IMR-90 (cell line): ENCODE results near the gene LCE2A. TPM values are rescaled to one million over a fixed set of nuclear protein-coding genes. Genes with fewer than 3 reads are reported as not detected.
A peak's percentile ranks its signal among the peaks of the same experiment; 100 is the strongest.

Experiments used
- ATAC-seq: fragments of 200-7000 bp; cut with Tn5 transposase; 2 replicates; pipeline ENCODE4 v1.9.1; 2020; ENCODE audit warnings: low read depth, mild to moderate bottlenecking, moderate library complexity
- BruUV-seq: library from RNA; stranded (reverse); fragments of 400-500 nt; replicated peaks from 2 replicates; lab custom pipeline; 2021; lab: Mats Ljungman, UMichigan
- CTCF ChIA-PET: fragments of 300-600 bp; formaldehyde crosslinking; extraction: SDS; loops from one replicate; lab custom pipeline; 2021; ENCODE audit warnings: antibody characterized with exemption; lab: Yijun Ruan, JAX
- POLR2A ChIA-PET: fragments of 300-600 bp; sonication (Branson Sonifier 250); formaldehyde crosslinking; loops from one replicate; lab custom pipeline; 2022; ENCODE audit warnings: antibody characterized with exemption; ENCODE audit not compliant: unreplicated experiment; lab: Charles Lee
- DNase-seq: peaks from one replicate; pipeline ENCODE4 v3.0.0; 2013
- H2AFZ ChIP-seq: replicated peaks from 2 replicates; pipeline ENCODE3; 2013; ENCODE audit warnings: low read length, mild to moderate bottlenecking; ENCODE audit not compliant: poor library complexity
- H2AK5ac ChIP-seq: 2 replicates; pipeline ENCODE4 v1.6.1; 2013; ENCODE audit warnings: low read depth, low read length, inconsistent platforms
- H2AK9ac ChIP-seq: replicated peaks from 2 replicates; pipeline ENCODE3; 2013; ENCODE audit warnings: mild to moderate bottlenecking, low read depth, low read length, moderate library complexity; ENCODE audit not compliant: poor library complexity
- H2BK120ac ChIP-seq: 2 replicates; pipeline ENCODE4 v1.6.1; 2013; ENCODE audit warnings: low read depth, low read length, inconsistent platforms
- H2BK15ac ChIP-seq: 3 replicates; pipeline ENCODE4 v1.6.1; 2013; ENCODE audit warnings: low read depth, low read length, inconsistent platforms
- H2BK20ac ChIP-seq: 2 replicates; pipeline ENCODE4 v1.6.1; 2013; ENCODE audit warnings: low read depth, mild to moderate bottlenecking, inconsistent platforms, low read length, moderate library complexity
- H2BK5ac ChIP-seq: 2 replicates; pipeline ENCODE4 v1.6.1; 2013; ENCODE audit warnings: mild to moderate bottlenecking, low read depth, low read length, inconsistent platforms; ENCODE audit not compliant: poor library complexity, severe bottlenecking
- H3K14ac ChIP-seq: replicated peaks from 2 replicates; pipeline ENCODE4 v1.6.1; 2013; ENCODE audit warnings: low read depth, low read length, inconsistent platforms
- H3K18ac ChIP-seq: 2 replicates; pipeline ENCODE4 v1.6.1; 2013; ENCODE audit warnings: low read depth, low read length, control low read depth
- H3K23ac ChIP-seq: 2 replicates; pipeline ENCODE4 v1.6.1; 2013; ENCODE audit warnings: low read depth, low read length, inconsistent platforms
- H3K27ac ChIP-seq: 2 replicates; pipeline ENCODE4 v1.5.1; 2013; ENCODE audit warnings: mild to moderate bottlenecking, control low read depth, low read length; ENCODE audit not compliant: insufficient read depth
- H3K27me3 ChIP-seq: 2 replicates; pipeline ENCODE4 v1.6.1; 2013; ENCODE audit warnings: low read length; ENCODE audit not compliant: control insufficient read depth, insufficient read depth
- H3K36me3 ChIP-seq: 2 replicates; pipeline ENCODE4 v1.6.1; 2013; ENCODE audit warnings: low read length, mixed read lengths; ENCODE audit not compliant: control insufficient read depth, insufficient read depth
- H3K4ac ChIP-seq: 2 replicates; pipeline ENCODE4 v1.6.1; 2013; ENCODE audit warnings: low read depth, low read length, inconsistent platforms
- H3K4me1 ChIP-seq: 2 replicates; pipeline ENCODE4 v1.6.1; 2013; ENCODE audit warnings: low read length, mixed read lengths; ENCODE audit not compliant: control insufficient read depth, insufficient read depth
- H3K4me2 ChIP-seq: 2 replicates; pipeline ENCODE4 v1.6.1; 2013; ENCODE audit warnings: low read depth, mild to moderate bottlenecking, control low read depth, low read length, moderate library complexity
- H3K4me3 ChIP-seq: 2 replicates; pipeline ENCODE4 v1.5.1; 2013; ENCODE audit warnings: low read depth, mild to moderate bottlenecking, control low read depth, low read length, moderate library complexity; ENCODE audit not compliant: insufficient read depth
- H3K56ac ChIP-seq: 2 replicates; pipeline ENCODE4 v1.6.1; 2013; ENCODE audit warnings: low read length, inconsistent platforms; ENCODE audit not compliant: insufficient read depth; ENCODE audit errors: extremely low read depth
- H3K79me1 ChIP-seq, 2 experiments: 2 replicates each; pipeline ENCODE4 v1.6.1; 2013; ENCODE audit warnings: low read length in 2 of 2, inconsistent platforms in 1 of 2, low read depth in 1 of 2
- H3K9ac ChIP-seq: 2 replicates; pipeline ENCODE4 v1.6.1; 2013; ENCODE audit warnings: low read depth, low read length, control low read depth
- H3K9me1 ChIP-seq: 2 replicates; pipeline ENCODE4 v1.6.1; 2013; ENCODE audit warnings: low read length, inconsistent platforms; ENCODE audit not compliant: insufficient read depth
- H3K9me3 ChIP-seq: 2 replicates; pipeline ENCODE4 v1.6.1; 2013; ENCODE audit warnings: low read length; ENCODE audit not compliant: control insufficient read depth, insufficient read depth
- H4K20me1 ChIP-seq: 2 replicates; pipeline ENCODE4 v1.6.1; 2013; ENCODE audit warnings: low read length, inconsistent platforms; ENCODE audit not compliant: insufficient read depth
- H4K5ac ChIP-seq: 2 replicates; pipeline ENCODE4 v1.6.1; 2013; ENCODE audit warnings: mild to moderate bottlenecking, low read depth, low read length, control low read depth
- H4K8ac ChIP-seq, 2 experiments: 2 replicates each; pipeline ENCODE4 v1.6.1; 2013; ENCODE audit warnings: low read depth in 2 of 2, low read length in 2 of 2, control low read depth in 1 of 2, inconsistent platforms in 1 of 2
- H4K91ac ChIP-seq: 2 replicates; pipeline ENCODE4 v1.6.1; 2013; ENCODE audit warnings: low read depth, low read length, inconsistent platforms; ENCODE audit not compliant: insufficient read depth
- CEBPB ChIP-seq: IDR thresholded peaks from 2 replicates; pipeline ENCODE4 v1.6.1; 2012; ENCODE audit warnings: low read depth, low read length, improper control_type of control experiment
- CHD1 ChIP-seq: IDR thresholded peaks from 2 replicates; pipeline ENCODE4 v1.6.1; 2012; ENCODE audit warnings: low read depth, low read length, improper control_type of control experiment
- MAFK ChIP-seq: IDR thresholded peaks from 2 replicates; pipeline ENCODE4 v1.6.1; 2012; ENCODE audit warnings: low read depth, low read length, improper control_type of control experiment
- MAZ ChIP-seq: IDR thresholded peaks from 2 replicates; pipeline ENCODE4 v1.6.1; 2012; ENCODE audit warnings: low read depth, mild to moderate bottlenecking, low read length, improper control_type of control experiment, moderate library complexity, borderline replicate concordance
- MXI1 ChIP-seq: IDR thresholded peaks from 2 replicates; pipeline ENCODE4 v1.6.1; 2012; ENCODE audit warnings: low read depth, mild to moderate bottlenecking, low read length, moderate library complexity, borderline replicate concordance
- NFE2L2 ChIP-seq: fragments of 150-350 bp; IDR thresholded peaks from 2 replicates; pipeline ENCODE4 v1.6.1; 2016; ENCODE audit warnings: low read depth, mild to moderate bottlenecking, low read length
- POLR2A ChIP-seq: IDR thresholded peaks from 2 replicates; pipeline ENCODE4 v1.6.1; 2012; ENCODE audit warnings: mild to moderate bottlenecking, low read depth, low read length
- RAD21 ChIP-seq: IDR thresholded peaks from 2 replicates; pipeline ENCODE4 v1.6.1; 2012; ENCODE audit warnings: low read length, improper control_type of control experiment
- RCOR1 ChIP-seq: IDR thresholded peaks from 2 replicates; pipeline ENCODE4 v1.6.1; 2012; ENCODE audit warnings: mild to moderate bottlenecking, low read length, improper control_type of control experiment; ENCODE audit not compliant: insufficient replicate concordance
- RFX5 ChIP-seq: IDR thresholded peaks from 2 replicates; pipeline ENCODE4 v1.8.0; 2012; ENCODE audit warnings: low read depth, mild to moderate bottlenecking, low read length, moderate library complexity
- SMC3 ChIP-seq: fragments of 150-350 bp; IDR thresholded peaks from 2 replicates; pipeline ENCODE4 v1.6.1; 2016; ENCODE audit warnings: low read depth, mild to moderate bottlenecking, antibody characterized with exemption, low read length, moderate library complexity
- USF2 ChIP-seq: fragments of 150-350 bp; IDR thresholded peaks from 2 replicates; pipeline ENCODE4 v1.6.1; 2017; ENCODE audit warnings: mild to moderate bottlenecking, antibody characterized with exemption, low read length, low read depth
- WGBS, 2 experiments: methylation state at CpG; one replicate each; pipeline versions ENCODE4 v1.1.5 to v1.1.7; 2013; ENCODE audit warnings: missing lambda C conversion rate in 2 of 2; ENCODE audit not compliant: insufficient read length in 1 of 2; ENCODE audit errors: extremely low coverage in 2 of 2; 5-methylcytosine and 5-hydroxymethylcytosine counted together
- dilution Hi-C: fragments of 300-500 bp; cut with HindIII; formaldehyde crosslinking; loops from one replicate; pipeline ENCODE4 v1.14.3; 2018; ENCODE audit warnings: low sequenced_read_pairs; ENCODE audit not compliant: unreplicated experiment
- in situ Hi-C: fragments of 300-500 bp; cut with MboI; formaldehyde crosslinking; loops from 3 replicates; pipeline ENCODE4 v1.14.3; 2019; ENCODE audit warnings: low sequenced_read_pairs, inconsistent platforms, mixed read lengths
- intact Hi-C: fragments of 100-400 bp; cut with micrococcal nuclease; formaldehyde crosslinking; loops from 2 replicates; pipeline ENCODE4 v1.10.0; 2022
- polyA plus RNA-seq, 3 experiments: library from polyadenylated mRNA; depleted of rRNA; stranded (reverse); fragments of >200 nt; gene quantifications; 2 replicates each; pipeline ENCODE4 v1.2.3, GENCODE V29; 2012; ENCODE audit warnings: low replicate concordance in 1 of 3
- total RNA-seq: library from RNA; depleted of rRNA; stranded (reverse); fragments of >200 nt; gene quantifications from 2 replicates; pipeline ENCODE4 v1.2.3, GENCODE V29; 2012

The LCE2A gene
- total and polyA plus RNA-seq, 2 of the 4 experiments (the other 2 are of a cell fraction), result 0.50 TPM; not detected in 1

DNA sequence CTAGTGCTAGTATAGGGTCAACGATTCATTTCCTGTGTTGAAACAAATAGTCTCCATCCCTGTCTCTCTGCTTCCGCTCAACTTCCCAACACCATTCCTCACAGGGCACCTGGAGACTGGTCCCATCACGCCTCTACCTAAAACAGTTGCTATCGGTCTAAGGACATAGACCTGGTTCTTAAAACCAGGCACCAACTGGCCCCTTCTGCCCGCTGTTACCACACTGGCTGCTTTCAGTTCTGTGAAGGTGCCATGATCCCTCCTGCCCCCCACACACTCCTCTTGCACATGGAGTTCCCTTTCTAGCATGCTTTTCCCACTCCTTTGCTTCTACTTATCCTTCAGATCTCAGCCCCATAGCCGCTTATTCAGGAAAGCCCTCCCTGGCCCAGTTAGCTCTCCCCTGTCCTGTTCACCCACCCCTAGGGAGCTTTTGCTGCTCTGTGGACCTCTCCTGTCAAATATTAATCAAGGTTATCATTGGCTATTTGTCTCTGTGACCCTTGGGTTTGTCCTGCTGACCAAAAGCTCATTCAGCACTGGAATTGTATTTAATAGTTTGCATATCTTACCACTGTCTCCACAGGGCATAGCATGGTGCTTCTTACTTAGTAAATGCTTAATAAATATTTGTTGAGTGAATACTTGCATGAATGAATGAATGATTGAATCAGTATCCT lies 47.8 kb downstream of the LCE2A start:
- dilution Hi-C loops, result no loop called here
- no peak overlapping the region for H4K8ac ChIP-seq
- H3K4ac ChIP-seq, result peak overlapping the region; percentile 24; the same call in 1 of the 2 replicates
- H3K18ac ChIP-seq, result peak overlapping the region; percentile 37; the same call in 1 of the 2 replicates
- intact Hi-C loops, result no loop called here
- H3K9me1 ChIP-seq, result no peaks in the 10 kb centered on the region
- no peak for DNase-seq
- no peak overlapping the region for H3K56ac ChIP-seq
- TF ChIP-seq MAZ (no peak), MAFK (no peak), RCOR1 (no peak), USF2 (no peak), NFE2L2 (no peak), CHD1 (no peak), POLR2A (no peak), MXI1 (no peak), RAD21 (no peak), RFX5 (no peak), CEBPB (no peak), SMC3 (no peak)
- no peaks in the 10 kb centered on the region for H4K20me1 ChIP-seq
- no peaks in the 10 kb centered on the region for H3K79me1 ChIP-seq
- no peak overlapping the region for H2BK5ac ChIP-seq
- no peak overlapping the region for H3K23ac ChIP-seq
- H3K9ac ChIP-seq, result no peak overlapping the region
- no peak overlapping the region for H2BK120ac ChIP-seq
- no peak overlapping the region for H2AK5ac ChIP-seq
- no peak overlapping the region for H2AFZ ChIP-seq
- no peak overlapping the region for H2BK15ac ChIP-seq
- no peak overlapping the region for H2AK9ac ChIP-seq
- no peak overlapping the region for H3K14ac ChIP-seq
- POLR2A ChIA-PET, result no interaction called here
- H3K4me1 ChIP-seq, result no peaks in the 10 kb centered on the region; the same call in 1 of the 2 replicates
- no peak overlapping the region for H3K4me3 ChIP-seq
- CTCF ChIA-PET, result no interaction called here
- no peak overlapping the region for H3K4me2 ChIP-seq
- H2BK20ac ChIP-seq, result no peak overlapping the region
- H3K27me3 ChIP-seq, result no peaks in the 10 kb centered on the region
- no peak overlapping the region for H4K5ac ChIP-seq
- H3K9me3 ChIP-seq, result no peaks in the 10 kb centered on the region
- ATAC-seq, result no peak
- in situ Hi-C loops, result no loop called here
- BruUV-seq, result no TSS peak
- 48% methylated on average over 3 of the region's 6 CpGs; no CpG with 5 or more reads in 1 of the 2 experiments for WGBS, 2 experiments
- H3K27ac ChIP-seq, result no peak overlapping the region
- H4K91ac ChIP-seq, result no peak overlapping the region
- H3K36me3 ChIP-seq, result no peaks in the 10 kb centered on the region
